NK-92 (cell line): ENCODE measurements around the gene IRF4.

ENCODE experiments used
- DNase-seq: peaks from one replicate; lab custom pipeline; 2025; ENCODE audit not compliant: unreplicated experiment; lab: John Stamatoyannopoulos, UW

IRF4 gene

DNA sequence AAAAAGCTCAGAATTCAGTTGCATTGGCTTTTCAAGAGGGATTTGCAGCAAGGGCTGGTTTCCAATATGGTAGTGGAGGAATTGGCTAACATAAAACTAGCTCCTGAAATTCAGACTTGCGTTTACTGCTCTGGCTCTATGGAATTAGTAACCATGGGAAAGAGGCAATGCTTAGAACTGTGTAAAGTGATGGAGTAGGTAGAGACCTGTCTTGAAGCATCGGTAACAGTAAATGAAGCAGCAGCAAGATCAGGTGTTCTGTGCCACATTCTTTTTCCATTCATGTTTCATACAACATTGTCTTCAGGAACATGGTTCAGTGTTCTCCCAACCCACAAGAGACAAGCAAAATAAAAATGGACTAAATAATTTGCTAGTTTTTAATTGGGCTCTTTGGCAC lies 6.5 kb downstream of the IRF4 start:
- no peak for DNase-seq

DNA sequence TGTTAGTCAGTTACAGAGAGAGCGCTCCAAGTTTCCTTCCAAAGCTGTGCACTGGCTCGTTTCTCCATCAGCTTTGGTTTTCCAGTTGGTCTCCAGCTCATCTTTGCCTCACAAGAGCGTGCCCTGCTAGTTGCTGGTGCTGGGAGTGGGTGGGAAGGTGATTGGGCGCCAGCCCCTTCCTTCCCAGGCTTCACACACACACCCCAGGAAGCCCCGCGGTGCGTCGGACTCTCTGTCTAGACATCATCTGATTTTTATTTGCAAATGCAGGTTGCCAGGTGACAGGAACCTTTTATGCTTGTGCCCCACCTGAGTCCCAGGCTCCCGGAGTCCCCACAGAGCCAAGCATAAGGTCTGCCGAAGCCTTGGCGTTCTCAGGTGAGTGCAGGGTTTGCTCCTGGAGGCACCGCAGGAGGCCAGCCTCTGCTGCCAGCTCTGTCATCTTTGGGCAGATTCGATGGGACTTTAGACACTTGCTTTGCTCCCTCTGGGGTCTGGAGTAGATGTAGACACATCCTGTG lies 7.1 kb downstream of the IRF4 start:
- no peak for DNase-seq

DNA sequence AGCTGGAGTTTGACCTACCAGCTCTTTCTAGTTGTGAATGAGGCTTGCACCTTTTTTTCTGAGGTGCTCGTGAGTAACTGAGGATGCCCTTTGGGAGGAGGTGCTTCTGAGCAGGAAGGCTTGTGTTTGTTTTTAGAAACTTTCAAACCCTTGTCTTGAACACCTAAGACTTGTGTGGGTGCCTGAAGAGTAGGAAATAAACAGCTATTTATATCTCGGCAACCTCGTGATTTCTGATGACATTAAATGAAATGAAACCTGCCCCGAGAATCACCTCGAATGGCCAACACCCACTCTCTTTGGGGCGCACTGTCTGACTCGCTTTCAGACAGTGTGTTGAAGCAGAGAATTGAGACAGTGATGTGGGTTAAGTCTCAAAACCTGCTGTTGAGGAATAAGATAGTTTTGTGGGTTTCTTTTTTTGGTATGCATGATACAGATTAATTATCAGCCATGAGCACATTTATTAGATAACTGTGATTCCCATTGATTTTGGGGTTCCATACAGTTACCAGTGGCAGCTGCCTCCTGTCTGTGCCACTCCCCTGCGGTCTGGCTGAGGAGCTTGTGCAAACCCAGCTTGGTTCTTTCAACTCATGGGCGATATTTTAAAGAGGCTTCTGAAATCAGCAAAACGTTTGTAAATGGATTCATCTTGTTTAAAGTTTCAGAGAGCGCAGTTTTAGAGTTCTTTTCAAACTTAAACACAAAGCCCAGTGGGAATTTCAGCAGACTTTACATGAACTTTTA lies 8.4 kb downstream of the IRF4 start:
- no peak for DNase-seq

DNA sequence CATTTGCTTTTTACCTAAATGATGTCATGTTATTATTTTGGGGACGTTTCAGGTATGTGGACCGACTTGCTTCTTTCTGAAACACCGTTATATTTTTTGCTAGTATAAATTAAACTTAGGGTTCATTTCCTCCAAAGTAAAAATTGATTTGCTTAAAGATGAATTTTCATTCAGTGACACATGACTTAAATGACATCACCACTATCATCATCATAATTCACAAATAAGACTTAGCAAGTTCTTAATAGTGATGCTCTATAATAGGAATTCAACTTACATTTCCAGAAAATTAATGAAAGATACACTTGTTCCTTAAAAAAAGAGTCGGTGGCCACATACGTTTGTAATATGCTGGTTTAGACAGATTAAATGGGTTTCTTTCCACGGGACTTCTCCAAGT lies 9.3 kb downstream of the IRF4 start:
- DNase-seq = no peak

DNA sequence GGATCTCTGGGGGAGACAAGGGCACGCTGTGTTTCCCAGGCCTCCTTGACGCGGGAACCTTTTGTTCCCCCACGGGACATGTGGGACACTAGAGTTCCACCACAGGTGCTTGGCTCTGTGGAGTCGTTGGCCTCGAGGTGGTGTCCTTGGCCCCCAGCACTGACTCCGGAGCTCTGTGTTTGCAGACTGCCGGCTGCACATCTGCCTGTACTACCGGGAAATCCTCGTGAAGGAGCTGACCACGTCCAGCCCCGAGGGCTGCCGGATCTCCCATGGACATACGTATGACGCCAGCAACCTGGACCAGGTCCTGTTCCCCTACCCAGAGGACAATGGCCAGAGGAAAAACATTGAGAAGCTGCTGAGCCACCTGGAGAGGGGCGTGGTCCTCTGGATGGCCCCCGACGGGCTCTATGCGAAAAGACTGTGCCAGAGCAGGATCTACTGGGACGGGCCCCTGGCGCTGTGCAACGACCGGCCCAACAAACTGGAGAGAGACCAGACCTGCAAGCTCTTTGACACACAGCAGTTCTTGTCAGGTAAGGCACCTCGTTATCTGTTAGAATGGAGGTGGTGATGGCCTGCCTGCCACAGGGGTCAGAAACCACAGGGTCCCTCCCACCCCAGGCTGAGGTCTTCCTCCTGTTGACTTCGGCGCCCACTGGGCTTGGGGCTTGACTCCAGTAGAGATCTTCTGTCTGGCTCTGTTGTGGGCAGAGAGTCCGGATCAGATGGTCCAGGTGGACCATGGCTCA lies 9.9 kb downstream of the IRF4 start:
- no peak for DNase-seq

GRCh38 chr6:401994-402640 lies 10.6 kb downstream of the IRF4 start:
- DNase-seq = no peak

DNA sequence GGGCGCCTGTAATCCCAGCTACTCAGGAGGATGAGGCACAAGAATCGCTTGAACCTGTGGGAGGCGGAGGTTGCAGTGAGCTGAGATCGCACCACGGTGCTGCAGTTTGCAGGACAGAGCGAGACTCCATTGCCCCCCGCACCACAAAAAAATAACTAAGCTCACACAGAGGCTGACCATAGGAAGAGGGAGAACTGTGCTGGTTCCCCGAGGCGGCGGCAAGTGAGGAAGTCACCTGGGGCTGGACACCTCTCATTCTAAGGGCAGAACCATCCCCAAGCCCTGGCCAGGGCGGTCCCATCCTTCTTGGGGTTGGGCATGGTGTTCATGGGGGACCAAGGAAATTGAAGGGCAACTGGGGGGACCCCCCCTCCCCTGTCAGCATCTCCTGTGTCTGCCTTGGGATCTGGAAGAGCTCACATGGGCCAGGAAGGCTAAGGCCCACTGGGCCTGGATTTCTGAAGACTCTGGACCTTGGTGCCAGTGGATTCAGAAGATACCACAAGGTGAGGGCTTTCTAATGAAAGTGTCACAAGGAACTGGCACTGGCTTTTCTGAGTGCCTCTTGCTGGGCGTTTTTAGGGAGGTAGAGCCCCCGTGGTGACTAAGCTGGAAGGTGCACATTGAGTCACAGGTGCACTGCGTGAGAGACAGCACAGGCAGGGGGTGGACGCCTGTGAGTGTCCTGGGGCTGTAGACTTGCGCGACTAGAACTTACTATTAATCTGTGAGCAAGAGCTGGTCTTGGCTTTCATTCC lies 11.5 kb downstream of the IRF4 start:
- DNase-seq = no peak

- DNase-seq = no peak
Measured at GRCh38 chr6:403659-404655, 12.4 kb downstream of the IRF4 start.

- no peak for DNase-seq
Measured at GRCh38 chr6:404685-405423, 13.3 kb downstream of the IRF4 start.

GRCh38 chr6:408148-408547 lies 16.6 kb downstream of the IRF4 start:
- no peak for DNase-seq

- no peak for DNase-seq
Measured at GRCh38 chr6:408599-409102, 17.1 kb downstream of the IRF4 start.

DNA sequence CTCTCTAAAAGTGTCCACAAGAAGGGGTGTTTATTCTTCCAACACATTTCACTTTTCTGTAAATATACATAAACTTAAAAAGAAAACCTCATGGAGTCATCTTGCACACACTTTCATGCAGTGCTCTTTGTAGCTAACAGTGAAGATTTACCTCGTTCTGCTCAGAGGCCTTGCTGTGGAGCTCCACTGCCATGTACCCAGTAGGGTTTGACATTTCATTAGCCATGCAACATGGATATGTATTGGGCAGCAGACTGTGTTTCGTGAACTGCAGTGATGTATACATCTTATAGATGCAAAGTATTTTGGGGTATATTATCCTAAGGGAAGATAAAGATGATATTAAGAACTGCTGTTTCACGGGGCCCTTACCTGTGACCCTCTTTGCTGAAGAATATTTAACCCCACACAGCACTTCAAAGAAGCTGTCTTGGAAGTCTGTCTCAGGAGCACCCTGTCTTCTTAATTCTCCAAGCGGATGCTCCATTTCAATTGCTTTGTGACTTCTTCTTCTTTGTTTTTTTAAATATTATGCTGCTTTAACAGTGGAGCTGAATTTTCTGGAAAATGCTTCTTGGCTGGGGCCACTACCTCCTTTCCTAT lies 17.9 kb downstream of the IRF4 start:
- no peak for DNase-seq

DNA sequence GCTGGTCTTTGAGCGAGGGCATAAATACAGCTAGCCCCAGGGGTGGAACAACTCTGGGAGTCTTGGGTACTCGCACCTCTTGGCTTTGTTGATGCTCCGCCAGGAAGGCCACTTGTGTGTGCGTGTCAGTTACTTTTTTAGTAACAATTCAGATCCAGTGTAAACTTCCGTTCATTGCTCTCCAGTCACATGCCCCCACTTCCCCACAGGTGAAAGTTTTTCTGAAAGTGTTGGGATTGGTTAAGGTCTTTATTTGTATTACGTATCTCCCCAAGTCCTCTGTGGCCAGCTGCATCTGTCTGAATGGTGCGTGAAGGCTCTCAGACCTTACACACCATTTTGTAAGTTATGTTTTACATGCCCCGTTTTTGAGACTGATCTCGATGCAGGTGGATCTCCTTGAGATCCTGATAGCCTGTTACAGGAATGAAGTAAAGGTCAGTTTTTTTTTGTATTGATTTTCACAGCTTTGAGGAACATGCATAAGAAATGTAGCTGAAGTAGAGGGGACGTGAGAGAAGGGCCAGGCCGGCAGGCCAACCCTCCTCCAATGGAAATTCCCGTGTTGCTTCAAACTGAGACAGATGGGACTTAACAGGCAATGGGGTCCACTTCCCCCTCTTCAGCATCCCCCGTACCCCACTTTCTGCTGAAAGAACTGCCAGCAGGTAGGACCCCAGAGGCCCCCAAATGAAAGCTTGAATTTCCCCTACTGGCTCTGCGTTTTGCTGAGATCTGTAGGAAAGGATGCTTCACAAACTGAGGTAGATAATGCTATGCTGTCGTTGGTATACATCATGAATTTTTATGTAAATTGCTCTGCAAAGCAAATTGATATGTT lies 19.2 kb downstream of the IRF4 start:
- no peak for DNase-seq

DNA sequence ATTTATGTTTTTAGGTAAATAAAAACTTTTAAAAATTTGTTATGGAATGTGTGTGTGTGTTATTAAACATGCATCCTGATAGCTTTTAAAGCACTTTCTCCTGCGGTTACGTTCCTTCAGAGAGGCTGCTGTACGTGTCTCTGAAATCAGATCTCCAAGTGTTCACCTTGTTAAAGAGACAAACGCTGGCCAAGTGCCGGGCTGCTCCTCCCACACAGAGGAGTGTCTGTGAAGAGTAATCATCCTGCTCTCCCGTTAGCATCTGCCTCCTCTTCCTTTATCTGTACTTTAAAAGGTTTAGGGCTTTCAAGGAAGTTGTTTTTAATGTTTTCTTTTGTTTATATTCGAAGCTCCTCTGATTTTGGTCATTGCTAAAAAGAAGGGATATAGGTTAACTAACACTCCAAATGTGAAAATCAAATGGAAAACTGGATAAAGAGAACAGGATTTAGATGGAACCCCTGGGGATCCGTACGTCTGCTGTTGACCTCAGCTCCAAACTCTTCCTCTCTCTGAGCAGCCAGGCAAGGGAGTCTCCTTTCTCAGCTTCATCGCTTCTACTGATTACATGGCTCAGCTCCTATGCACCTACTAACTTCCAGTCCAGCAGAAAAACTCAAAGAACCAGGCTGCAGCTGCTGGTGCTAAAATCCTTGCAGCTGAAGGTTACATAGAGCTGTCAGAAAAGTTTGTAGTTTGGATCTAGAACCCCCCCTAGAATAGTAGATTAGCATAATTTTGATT lies 20.0 kb downstream of the IRF4 start:
- DNase-seq = no peak

- DNase-seq = no peak
Measured at GRCh38 chr6:412146-412886, 20.8 kb downstream of the IRF4 start.

DNA sequence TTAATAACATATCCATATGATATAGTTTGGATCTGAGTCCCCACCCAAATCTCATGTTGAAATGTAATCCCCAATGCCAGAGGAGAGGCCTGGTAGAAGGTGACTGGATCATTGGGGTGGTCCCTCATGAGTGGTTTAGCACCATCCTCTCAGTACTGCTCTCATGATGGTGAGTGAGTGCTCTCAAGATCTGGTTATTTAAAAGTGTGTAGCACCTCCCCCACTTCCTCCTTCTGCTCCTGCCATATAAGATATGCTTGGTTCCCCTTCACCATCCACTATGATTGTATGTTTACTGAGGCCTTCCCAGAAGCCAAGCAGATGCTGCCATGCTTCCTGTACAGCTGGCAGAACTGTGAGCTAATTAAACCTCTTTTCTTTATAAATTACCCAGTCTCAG lies 22.9 kb downstream of the IRF4 start:
- DNase-seq = no peak
